Measurements from ENCODE around the gene SCLY.

SCLY gene

DNA sequence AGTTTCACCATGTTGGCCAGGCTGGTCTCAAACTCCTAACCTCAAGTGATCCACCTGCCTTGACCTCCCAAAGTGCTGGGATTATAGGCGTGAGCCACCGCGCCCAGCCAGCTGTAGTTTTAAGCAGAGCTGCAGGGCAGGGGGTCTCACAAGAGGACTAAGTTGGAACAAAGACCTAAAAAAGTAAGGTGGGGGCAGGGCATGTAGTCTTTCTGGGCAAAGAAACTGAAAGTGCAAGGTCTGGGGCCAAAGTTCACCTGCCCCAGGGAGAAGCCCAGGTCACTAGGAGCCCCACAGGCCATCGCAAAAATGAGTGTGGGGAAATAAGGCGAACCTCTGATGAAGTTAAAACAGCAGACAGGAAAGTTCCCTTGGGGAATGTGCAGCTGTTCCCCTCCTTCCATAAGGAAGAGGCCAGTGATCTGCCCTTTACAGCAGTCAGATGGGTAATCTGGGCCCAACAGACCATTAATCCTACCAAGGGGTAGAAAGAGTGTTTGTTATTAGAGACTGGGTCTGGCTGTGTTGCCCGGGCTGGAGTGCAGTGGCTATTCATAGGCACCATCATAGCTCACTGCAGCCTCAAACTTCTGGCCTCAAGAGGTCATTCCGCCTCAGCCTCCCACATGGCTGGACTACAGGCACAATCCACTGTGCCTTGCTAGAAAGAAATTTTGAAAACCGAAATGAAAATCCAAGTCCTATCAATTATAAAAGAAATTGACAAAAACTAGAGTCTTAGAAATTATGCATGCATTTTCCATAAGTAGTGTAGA is 2.8 kb downstream of the SCLY start:
- TF ChIP-seq BACH2 (CRISPR knock-in tag; IDR thresholded peaks at IDR 0.05; ENCODE audit: borderline replicate concordance) (no peak), PPARA (CRISPR knock-in tag; IDR thresholded peaks at IDR 0.05; ENCODE audit: borderline replicate concordance) (no peak), OSR1 (CRISPR knock-in tag; IDR thresholded peaks at IDR 0.05) (no peak), SNAI2 (CRISPR knock-in tag; IDR thresholded peaks at IDR 0.05) (no peak), CSRNP3 (CRISPR knock-in tag; IDR thresholded peaks at IDR 0.05) (no peak), ZNF565 (CRISPR knock-in tag; conservative IDR thresholded peaks at IDR 0.05; ENCODE audit: low read depth) (no peak), ESRRG (CRISPR knock-in tag; IDR thresholded peaks at IDR 0.05) (no peak), TSHZ2 (CRISPR knock-in tag; IDR thresholded peaks at IDR 0.05) (no peak), TCF4 (CRISPR knock-in tag; IDR thresholded peaks at IDR 0.05; ENCODE audit: borderline replicate concordance) (no peak), ZNF70 (CRISPR knock-in tag; IDR thresholded peaks at IDR 0.05) (no peak), ARNTL (CRISPR knock-in tag; IDR thresholded peaks at IDR 0.05; ENCODE audit: borderline replicate concordance, low read depth) (no peak), CSDC2 (CRISPR knock-in tag; IDR thresholded peaks at IDR 0.05) (no peak), ZFP3 (CRISPR knock-in tag; IDR thresholded peaks at IDR 0.05) (no peak), ZNF8 (CRISPR knock-in tag; IDR thresholded peaks at IDR 0.05) (no peak), ISL1 (CRISPR knock-in tag; IDR thresholded peaks at IDR 0.05) (no peak)
- no peak for ATAC-seq

- no peak for ATAC-seq
- no peak for TF ChIP-seq ZFP3 (CRISPR knock-in tag; IDR thresholded peaks at IDR 0.05)
- no peak for TF ChIP-seq ISL1 (CRISPR knock-in tag; IDR thresholded peaks at IDR 0.05)
- TF ChIP-seq TOX (CRISPR knock-in tag; IDR thresholded peaks at IDR 0.05; ENCODE audit: borderline replicate concordance), result no peak
- TF ChIP-seq OSR1 (CRISPR knock-in tag; IDR thresholded peaks at IDR 0.05), result no peak
- TF ChIP-seq ZFP30 (CRISPR knock-in tag; IDR thresholded peaks at IDR 0.05), result no peak
- no peak for TF ChIP-seq PPARA (CRISPR knock-in tag; IDR thresholded peaks at IDR 0.05; ENCODE audit: borderline replicate concordance)
- no peak for TF ChIP-seq ESRRG (CRISPR knock-in tag; IDR thresholded peaks at IDR 0.05)
- no peak for TF ChIP-seq RARB (CRISPR knock-in tag; IDR thresholded peaks at IDR 0.05)
- TF ChIP-seq, protein P1, sequence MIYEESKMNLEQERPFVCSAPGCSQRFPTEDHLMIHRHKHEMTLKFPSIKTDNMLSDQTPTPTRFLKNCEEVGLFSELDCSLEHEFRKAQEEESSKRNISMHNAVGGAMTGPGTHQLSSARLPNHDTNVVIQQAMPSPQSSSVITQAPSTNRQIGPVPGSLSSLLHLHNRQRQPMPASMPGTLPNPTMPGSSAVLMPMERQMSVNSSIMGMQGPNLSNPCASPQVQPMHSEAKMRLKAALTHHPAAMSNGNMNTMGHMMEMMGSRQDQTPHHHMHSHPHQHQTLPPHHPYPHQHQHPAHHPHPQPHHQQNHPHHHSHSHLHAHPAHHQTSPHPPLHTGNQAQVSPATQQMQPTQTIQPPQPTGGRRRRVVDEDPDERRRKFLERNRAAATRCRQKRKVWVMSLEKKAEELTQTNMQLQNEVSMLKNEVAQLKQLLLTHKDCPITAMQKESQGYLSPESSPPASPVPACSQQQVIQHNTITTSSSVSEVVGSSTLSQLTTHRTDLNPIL (CRISPR knock-in tag; IDR thresholded peaks at IDR 0.05; ENCODE audit: low read depth), result no peak
- no peak for TF ChIP-seq CSRNP3 (CRISPR knock-in tag; IDR thresholded peaks at IDR 0.05)
- no peak for TF ChIP-seq ARNTL (CRISPR knock-in tag; IDR thresholded peaks at IDR 0.05; ENCODE audit: borderline replicate concordance, low read depth)
- TF ChIP-seq CSDC2 (CRISPR knock-in tag; IDR thresholded peaks at IDR 0.05), result no peak
- no peak for TF ChIP-seq ZNF70 (CRISPR knock-in tag; IDR thresholded peaks at IDR 0.05)
- no peak for TF ChIP-seq BACH2 (CRISPR knock-in tag; IDR thresholded peaks at IDR 0.05; ENCODE audit: borderline replicate concordance)
- no peak for TF ChIP-seq TSHZ2 (CRISPR knock-in tag; IDR thresholded peaks at IDR 0.05)
- TF ChIP-seq, protein P2, sequence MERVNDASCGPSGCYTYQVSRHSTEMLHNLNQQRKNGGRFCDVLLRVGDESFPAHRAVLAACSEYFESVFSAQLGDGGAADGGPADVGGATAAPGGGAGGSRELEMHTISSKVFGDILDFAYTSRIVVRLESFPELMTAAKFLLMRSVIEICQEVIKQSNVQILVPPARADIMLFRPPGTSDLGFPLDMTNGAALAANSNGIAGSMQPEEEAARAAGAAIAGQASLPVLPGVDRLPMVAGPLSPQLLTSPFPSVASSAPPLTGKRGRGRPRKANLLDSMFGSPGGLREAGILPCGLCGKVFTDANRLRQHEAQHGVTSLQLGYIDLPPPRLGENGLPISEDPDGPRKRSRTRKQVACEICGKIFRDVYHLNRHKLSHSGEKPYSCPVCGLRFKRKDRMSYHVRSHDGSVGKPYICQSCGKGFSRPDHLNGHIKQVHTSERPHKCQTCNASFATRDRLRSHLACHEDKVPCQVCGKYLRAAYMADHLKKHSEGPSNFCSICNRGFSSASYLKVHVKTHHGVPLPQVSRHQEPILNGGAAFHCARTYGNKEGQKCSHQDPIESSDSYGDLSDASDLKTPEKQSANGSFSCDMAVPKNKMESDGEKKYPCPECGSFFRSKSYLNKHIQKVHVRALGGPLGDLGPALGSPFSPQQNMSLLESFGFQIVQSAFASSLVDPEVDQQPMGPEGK (CRISPR knock-in tag; IDR thresholded peaks at IDR 0.05; ENCODE audit: borderline replicate concordance), result no peak
- TF ChIP-seq ZNF565 (CRISPR knock-in tag; conservative IDR thresholded peaks at IDR 0.05; ENCODE audit: low read depth), result no peak
- no peak for TF ChIP-seq SNAI2 (CRISPR knock-in tag; IDR thresholded peaks at IDR 0.05)
Observed at GRCh38 chr2:238064376-238064775, 3.6 kb downstream of the SCLY start.

Data from SK-N-SH treated with all-trans-retinoic acid at 6 μM for 48 hours (cell line).